Spleen (tissue), 7 donors: ENCODE results near the gene ZNF764.

Experiments used
- POLR2A ChIP-seq, 3 donors: fragments of 450-650 bp; IDR thresholded peaks; one replicate each; pipeline ENCODE4 v1.5.1; 2017; ENCODE audit warnings: antibody characterized with exemption in 3 of 3, mild to moderate bottlenecking in 1 of 3
- TF ChIP-seq, protein P1 (sequence below), 11 experiments: fragments of 200-600 bp in 7 of 11; fragments of 450-650 bp in 4 of 11; sonication (generic) in 4 of 11; IDR thresholded peaks in 8 of 11; conservative IDR thresholded peaks in 3 of 11; 1 replicate in 7 of 11; 2 replicates in 4 of 11; pipeline versions ENCODE4 v1.4.0 to v1.8.0; 2016 to 2021; ENCODE audit warnings: antibody characterized with exemption in 11 of 11, inconsistent platforms in 4 of 11, mild to moderate bottlenecking in 1 of 11
- donor health status: DM: no; HTN: no; CAD: no; lungs with moderate emphysema.
- donor health status: DM: no; HTN: no; CAD: no.
- donor health status: DM: no; HTN: no; CAD: no.

GRCh38 chr16:30603945-30604315 lies 45.8 kb upstream of the ZNF764 start:
- TF ChIP-seq, protein P1, sequence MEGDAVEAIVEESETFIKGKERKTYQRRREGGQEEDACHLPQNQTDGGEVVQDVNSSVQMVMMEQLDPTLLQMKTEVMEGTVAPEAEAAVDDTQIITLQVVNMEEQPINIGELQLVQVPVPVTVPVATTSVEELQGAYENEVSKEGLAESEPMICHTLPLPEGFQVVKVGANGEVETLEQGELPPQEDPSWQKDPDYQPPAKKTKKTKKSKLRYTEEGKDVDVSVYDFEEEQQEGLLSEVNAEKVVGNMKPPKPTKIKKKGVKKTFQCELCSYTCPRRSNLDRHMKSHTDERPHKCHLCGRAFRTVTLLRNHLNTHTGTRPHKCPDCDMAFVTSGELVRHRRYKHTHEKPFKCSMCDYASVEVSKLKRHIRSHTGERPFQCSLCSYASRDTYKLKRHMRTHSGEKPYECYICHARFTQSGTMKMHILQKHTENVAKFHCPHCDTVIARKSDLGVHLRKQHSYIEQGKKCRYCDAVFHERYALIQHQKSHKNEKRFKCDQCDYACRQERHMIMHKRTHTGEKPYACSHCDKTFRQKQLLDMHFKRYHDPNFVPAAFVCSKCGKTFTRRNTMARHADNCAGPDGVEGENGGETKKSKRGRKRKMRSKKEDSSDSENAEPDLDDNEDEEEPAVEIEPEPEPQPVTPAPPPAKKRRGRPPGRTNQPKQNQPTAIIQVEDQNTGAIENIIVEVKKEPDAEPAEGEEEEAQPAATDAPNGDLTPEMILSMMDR (IDR thresholded peaks at IDR 0.05 in 8 of 11, conservative IDR thresholded peaks at IDR 0.05 in 3 of 11), result no peak
- TF ChIP-seq POLR2A (IDR thresholded peaks at IDR 0.05), result no peak
